Measurements from ENCODE around the gene TRIB2. TPM values are rescaled to one million over a fixed set of nuclear protein-coding genes. Genes with fewer than 3 reads are reported as not detected.

Gene TRIB2
- total and polyA plus RNA-seq, 2 donors (not counting 3 experiments of a cell fraction or from before 2014, with no cell fraction given), result 15.8 to 20.5 TPM

GRCh38 chr2:12686708-12687283, 29.9 kb upstream of the TRIB2 start:
- H3K9me3 ChIP-seq (replicated peaks; ENCODE audit: control insufficient read depth, insufficient read depth, low read length), result no peaks in the 10 kb centered on the region
- TF ChIP-seq MYC (IDR thresholded peaks at IDR 0.05; ENCODE audit: low read depth, low read length) (no peak), FOS (IDR thresholded peaks at IDR 0.05; ENCODE audit: borderline replicate concordance, insufficient read depth, low read length) (no peak), CTCF (IDR thresholded peaks at IDR 0.05; ENCODE audit: extremely low read depth in 1 of 2, insufficient read depth in 1 of 2, low read depth in 1 of 2, low read length in 2 of 2) (no peak), MAX (IDR thresholded peaks at IDR 0.05; ENCODE audit: insufficient read depth, insufficient read length) (no peak), EZH2 (IDR thresholded peaks at IDR 0.05; ENCODE audit: borderline replicate concordance, low read depth, low read length, severe bottlenecking) (no peak), POLR2A (IDR thresholded peaks at IDR 0.05; ENCODE audit: low read depth, low read length) (no peak), JUN (IDR thresholded peaks at IDR 0.05; ENCODE audit: borderline replicate concordance, insufficient read depth, insufficient read length, low read depth) (no peak), GATA2 (IDR thresholded peaks at IDR 0.05; ENCODE audit: insufficient read depth, insufficient read length, low read depth, low read length) (no peak), POLR2AphosphoS5 (IDR thresholded peaks at IDR 0.05; ENCODE audit: insufficient read depth, low read depth, low read length) (no peak)
- no peak overlapping the region for H3K27ac ChIP-seq (ENCODE audit: insufficient read depth, low read depth, low read length)
- H3K36me3 ChIP-seq (ENCODE audit: control insufficient read depth in 2 of 2, extremely low read depth in 1 of 2, insufficient read depth in 2 of 2, low read length in 2 of 2), result no peaks in the 10 kb centered on the region
- dilution Hi-C loops (cut with MboI; ENCODE audit: extremely low pct_ligation_motif_present, low sequenced_read_pairs), result no loop called here
- H3K9ac ChIP-seq (replicated peaks; ENCODE audit: extremely low read depth, insufficient read depth, low read length), result no peak overlapping the region
- no peaks in the 10 kb centered on the region for H4K20me1 ChIP-seq (replicated peaks; ENCODE audit: control insufficient read depth, extremely low read depth, insufficient read depth, low read length)
- no TSS peak for BruUV-seq (replicated peaks)
- no peak for FAIRE-seq
- H3K4me3 ChIP-seq (replicated peaks in 1 of 3; ENCODE audit: insufficient read depth in 1 of 3, low read depth in 1 of 3, low read length in 3 of 3), result no peak overlapping the region
- no peaks in the 10 kb centered on the region for H3K4me1 ChIP-seq (ENCODE audit: control insufficient read depth, extremely low read depth, insufficient read depth, low read length)
- intact Hi-C loops (cut with micrococcal nuclease), result no loop called here
- no peak overlapping the region for H2AFZ ChIP-seq (ENCODE audit: low read depth, low read length)
- POLR2A ChIA-PET, result no interaction called here
- no peak overlapping the region for H3K4me2 ChIP-seq (ENCODE audit: insufficient read depth, low read length)
- DNase-seq (ENCODE audit: low read depth, low spot score), result no peak
- CTCF ChIA-PET, result no interaction called here
- no peaks in the 10 kb centered on the region for H3K9me1 ChIP-seq (replicated peaks; ENCODE audit: control insufficient read depth, extremely low read depth, insufficient read depth, low read length)
- H3K79me2 ChIP-seq (ENCODE audit: control insufficient read depth, insufficient read depth, low read length), result no peaks in the 10 kb centered on the region
- peaks cover 4 to 5% of the 10 kb centered on the region in 2 experiments for H3K27me3 ChIP-seq (ENCODE audit: control insufficient read depth in 2 of 2, insufficient read depth in 2 of 2, low read length in 2 of 2)
